HG03354 (cell line): Measurements from ENCODE around the gene FCHSD1.
A peak's percentile ranks its signal among the peaks of the same experiment; 100 is the strongest.

Experiments
- ATAC-seq: cut with Tn5 transposase; IDR thresholded peaks from one replicate; pipeline ENCODE4 v1.9.1; 2021; ENCODE audit warnings: mild to moderate bottlenecking; ENCODE audit not compliant: unreplicated experiment, poor library complexity, severe bottlenecking

The FCHSD1 gene

GRCh38 chr5:141674747-141675146 lies 23.5 kb upstream of the FCHSD1 start:
- ATAC-seq, result no peak

DNA sequence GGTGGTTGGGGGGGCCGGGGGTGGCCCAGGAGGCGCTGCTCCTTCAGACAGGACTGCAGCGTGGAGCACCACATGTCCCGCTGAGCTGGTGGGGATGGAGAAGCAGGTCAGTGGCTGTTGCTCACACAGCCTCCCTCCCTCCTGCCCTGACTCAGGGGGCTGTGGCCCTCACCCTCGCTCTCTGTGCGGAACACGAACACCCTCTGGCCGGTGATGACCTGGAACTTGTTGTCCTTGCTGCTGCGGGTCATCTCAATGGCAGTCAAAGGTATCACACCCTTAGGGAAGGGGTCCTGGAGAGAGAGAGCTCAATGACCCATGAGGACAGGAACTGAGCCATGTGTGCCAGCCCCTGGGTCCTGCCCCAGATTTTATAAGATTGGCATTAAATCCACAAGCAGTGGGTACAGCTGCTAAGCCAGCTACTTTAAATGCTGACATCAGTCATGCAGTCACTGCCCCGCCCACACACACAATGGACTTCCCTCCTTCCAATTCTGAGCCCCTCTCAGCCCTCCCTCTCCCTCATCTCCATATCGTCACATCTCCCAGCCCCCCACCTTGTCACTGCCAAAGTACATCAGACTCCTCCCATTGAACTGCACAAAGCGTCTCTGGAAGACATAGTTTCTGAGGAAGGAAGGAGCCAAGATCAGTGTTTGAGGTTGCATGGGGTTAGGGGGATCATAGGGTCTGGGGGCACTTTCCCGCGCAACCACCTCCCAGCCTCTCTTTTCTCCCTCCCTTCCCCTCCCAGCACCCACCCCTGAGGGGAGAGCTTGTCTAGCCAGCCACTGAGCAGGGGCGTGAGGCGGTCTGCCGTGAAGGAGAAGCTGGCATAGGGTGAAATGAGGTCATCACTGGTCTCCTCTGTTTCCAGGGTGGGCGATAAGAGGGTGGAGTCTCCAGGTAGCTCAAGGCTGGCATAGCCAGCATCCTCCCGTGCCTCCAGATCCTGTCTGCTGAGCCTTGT lies 21.9 kb upstream of the FCHSD1 start:
- ATAC-seq, result no peak

DNA sequence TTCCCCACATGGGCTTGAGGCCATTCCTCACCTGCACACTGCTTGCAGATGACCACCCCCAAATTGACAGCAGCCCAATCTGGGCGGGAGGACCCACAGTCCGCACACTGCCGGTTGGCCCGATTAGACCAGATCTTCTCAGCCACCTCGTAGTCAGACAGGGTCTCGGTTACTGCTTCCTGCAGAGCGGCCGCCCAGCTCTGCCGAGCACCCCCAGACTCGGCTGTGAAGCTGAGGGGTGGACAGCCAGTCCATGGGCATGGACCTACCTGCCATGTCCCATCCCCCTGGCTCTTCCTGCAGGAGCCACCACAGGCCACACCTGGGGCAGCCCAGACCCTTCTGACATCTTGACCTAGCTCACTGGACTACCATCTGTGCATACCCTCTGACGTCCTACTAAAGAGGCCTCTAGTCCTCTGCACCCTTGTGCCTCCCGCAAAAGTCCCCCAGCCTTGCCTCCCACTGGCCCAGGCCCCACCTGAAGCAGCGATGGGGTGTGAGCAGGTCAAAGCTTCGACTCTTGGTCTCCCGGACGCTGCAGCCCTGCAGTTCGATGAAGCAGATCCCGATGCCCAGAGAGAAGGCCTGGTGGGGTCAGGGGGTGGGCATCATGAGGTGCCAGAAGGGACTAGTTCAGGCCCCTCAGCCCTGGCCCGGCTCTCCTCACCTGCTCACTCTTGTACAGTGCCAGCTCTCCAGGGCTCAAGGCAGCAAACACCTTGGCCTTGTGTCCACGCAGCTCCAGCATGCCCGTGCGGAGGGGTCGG lies 21.0 kb upstream of the FCHSD1 start:
- ATAC-seq, result no peak

- ATAC-seq, result no peak
These were observed 18.3 kb upstream of the FCHSD1 start for GRCh38 chr5:141669520-141669919.

GRCh38 chr5:141668601-141669265 lies 17.5 kb upstream of the FCHSD1 start:
- ATAC-seq, result no peak

GRCh38 chr5:141665995-141666940 lies 15.1 kb upstream of the FCHSD1 start:
- ATAC-seq, result no peak

- ATAC-seq, result peak; percentile 96
These were observed 13.7 kb upstream of the FCHSD1 start for GRCh38 chr5:141664733-141665461.

DNA sequence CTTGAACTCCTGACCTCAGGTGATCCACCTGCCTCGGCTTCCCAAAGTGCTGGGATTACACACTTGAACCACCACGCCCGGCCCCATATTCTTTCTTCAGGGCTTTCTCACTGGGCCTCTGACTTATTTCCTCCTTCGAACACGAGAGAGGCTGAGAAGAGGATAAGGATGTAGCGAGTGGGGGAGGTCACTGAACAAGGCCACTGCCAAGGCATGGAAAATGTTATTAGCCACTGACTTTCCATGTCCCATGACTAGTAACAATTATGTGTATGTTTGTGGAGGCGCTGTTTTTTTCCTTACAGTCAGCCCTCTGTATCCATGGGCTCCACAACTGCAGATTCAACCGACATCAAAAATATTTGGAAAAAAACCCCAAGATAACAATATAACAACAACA lies 12.3 kb upstream of the FCHSD1 start:
- ATAC-seq, result no peak

DNA sequence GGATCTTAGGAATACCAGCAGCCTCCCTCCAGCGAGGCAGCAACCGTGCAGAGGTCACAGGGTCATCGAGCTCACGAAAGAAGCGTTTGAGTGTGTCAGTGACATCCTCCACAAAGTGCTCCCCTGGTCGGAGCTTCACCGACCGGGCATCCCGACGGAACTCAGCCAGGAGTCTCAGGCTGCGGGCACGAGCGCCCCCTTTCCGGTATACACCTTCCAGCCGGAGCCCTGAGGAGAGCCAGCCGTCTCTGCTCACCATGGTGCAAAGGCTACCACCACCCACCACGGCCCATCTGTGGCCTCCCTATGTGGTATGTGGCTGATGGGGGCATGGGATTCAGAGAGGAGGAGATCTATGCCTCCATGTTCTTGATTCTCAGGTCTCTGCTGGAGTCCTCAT lies 10.8 kb upstream of the FCHSD1 start:
- no peak for ATAC-seq

DNA sequence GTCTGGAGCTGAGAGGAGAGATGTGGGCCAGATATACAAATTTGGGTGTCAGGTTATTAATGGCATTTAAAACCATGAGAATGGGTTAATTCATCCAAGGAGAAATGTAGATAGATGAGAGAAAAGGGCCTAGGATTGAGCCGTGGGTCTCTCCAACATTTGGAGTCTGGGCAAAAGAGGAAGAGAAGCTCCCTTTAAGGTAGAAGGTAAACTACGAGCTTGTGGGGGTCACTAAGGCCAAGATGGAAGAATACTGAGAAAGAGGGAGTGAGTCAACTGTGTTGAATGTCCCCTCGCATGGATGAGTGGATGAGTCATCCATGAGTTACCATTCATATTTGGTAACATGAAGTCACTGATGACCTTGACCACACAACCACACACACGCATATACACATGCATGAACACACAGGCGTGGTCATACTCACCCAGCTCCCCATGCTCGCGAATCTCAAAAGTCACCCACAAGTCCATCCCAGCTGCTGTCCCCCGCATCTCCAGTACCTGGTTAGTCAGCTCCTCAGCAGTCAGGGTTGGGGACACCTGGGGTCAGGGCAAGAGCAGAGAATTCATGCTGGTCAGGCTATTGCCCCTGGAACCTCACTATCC lies 6.8 kb upstream of the FCHSD1 start:
- ATAC-seq, result peak; percentile 79

DNA sequence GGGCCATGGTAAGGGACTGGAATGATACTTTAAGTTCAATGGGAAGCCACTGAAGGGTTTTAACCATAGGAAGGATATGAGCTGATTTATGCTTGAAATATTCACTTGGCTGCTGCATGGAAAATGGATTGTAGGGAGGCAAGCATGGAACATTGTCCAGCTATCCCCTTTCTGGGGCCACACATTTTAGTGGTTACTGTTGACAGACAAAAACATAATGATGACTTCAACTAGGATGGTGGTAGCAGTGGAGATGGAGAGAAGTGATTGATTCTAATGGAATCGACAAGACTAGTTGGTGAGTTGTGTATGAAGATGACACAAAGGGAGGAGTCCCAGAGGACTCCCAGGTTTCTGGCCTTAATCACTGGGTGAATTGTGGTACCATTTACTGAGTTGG lies 6.2 kb upstream of the FCHSD1 start:
- ATAC-seq, result no peak

GRCh38 chr5:141656396-141656795 lies 5.2 kb upstream of the FCHSD1 start:
- no peak for ATAC-seq

- ATAC-seq, result no peak
These were observed 3.8 kb upstream of the FCHSD1 start for GRCh38 chr5:141655020-141655419.

DNA sequence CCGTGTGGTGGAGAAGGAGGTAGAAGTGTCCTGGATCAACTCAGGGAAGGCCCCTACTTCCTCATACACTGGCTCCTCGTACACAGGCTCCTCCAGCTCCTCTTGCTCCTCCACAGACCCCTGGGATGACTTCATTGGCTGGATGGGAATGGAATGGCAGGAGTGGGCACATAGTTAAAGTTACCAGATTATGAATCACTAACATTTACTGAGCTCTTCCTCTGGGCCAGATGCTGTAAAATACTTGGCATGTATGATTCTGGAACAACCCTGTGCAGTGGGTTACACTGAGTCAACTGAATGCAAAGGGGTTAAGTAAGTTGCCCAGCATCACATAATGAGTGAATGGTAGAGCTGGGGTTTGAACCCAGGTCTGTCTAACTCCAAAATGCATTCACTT lies 3.1 kb upstream of the FCHSD1 start:
- ATAC-seq, result no peak

DNA sequence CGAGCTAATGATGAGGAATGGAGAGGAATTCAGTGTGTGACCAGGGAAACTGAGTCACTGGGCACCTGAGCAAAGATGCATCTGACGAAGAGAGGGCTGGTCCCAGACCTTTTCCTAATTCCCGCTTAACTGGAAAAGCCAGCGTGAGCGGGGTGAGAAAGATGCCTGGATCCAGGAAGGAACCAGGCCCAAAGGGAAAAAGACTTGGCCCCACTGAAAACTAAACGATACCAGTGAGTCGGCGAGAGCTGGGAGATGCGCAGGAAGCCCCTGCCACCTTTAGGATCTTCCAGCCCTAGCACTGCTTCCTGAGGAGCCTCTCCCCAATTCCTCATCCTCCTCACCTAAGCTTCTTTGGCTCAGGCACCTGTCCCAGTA lies 499 bp upstream of the FCHSD1 start:
- ATAC-seq, result no peak

GRCh38 chr5:141649972-141650371 lies 1.2 kb downstream of the FCHSD1 start:
- ATAC-seq, result no peak

GRCh38 chr5:141649056-141649688 lies 2.0 kb downstream of the FCHSD1 start:
- ATAC-seq, result no peak

GRCh38 chr5:141647851-141648250 lies 3.4 kb downstream of the FCHSD1 start:
- no peak for ATAC-seq
